GM12878 (cell line): Measurements from ENCODE around the gene STK4. TPM values are rescaled to one million over a fixed set of nuclear protein-coding genes. Genes with fewer than 3 reads are reported as not detected.
A peak's percentile ranks its signal among the peaks of the same experiment; 100 is the strongest.

Source experiments
- ATAC-seq: fragments of 200-7000 bp; cut with Tn5 transposase; 3 replicates; pipeline ENCODE4 v1.9.1; 2020; ENCODE audit warnings: mild to moderate bottlenecking, moderate library complexity
- BruUV-seq: library from RNA; stranded (reverse); fragments of 400-500 nt; replicated peaks from 2 replicates; lab custom pipeline; 2021; lab: Mats Ljungman, UMichigan
- CTCF ChIA-PET: fragments of 300-600 bp; sonication (Branson Sonifier 250); formaldehyde crosslinking; extraction: SDS; loops from one replicate; lab custom pipeline; 2021; ENCODE audit warnings: inconsistent platforms; lab: Yijun Ruan, JAX
- POLR2A ChIA-PET: fragments of 350-600 bp; formaldehyde crosslinking; extraction: SDS; loops from one replicate; lab custom pipeline; 2021; ENCODE audit warnings: inconsistent platforms; lab: Charles Lee
- RAD21 ChIA-PET: fragments of 300-600 bp; sonication (Branson Sonifier 250); formaldehyde crosslinking; loops from one replicate; lab custom pipeline; 2023; ENCODE audit warnings: antibody characterized with exemption; ENCODE audit not compliant: unreplicated experiment; lab: Charles Lee
- SMC1A ChIA-PET: fragments of 300-600 bp; sonication (Branson Sonifier 250); formaldehyde crosslinking; loops from one replicate; lab custom pipeline; 2023; ENCODE audit not compliant: unreplicated experiment, uncharacterized antibody; lab: Charles Lee
- DNase-seq: peaks from one replicate; pipeline ENCODE4 v3.0.0-alpha.2; 2011; ENCODE audit warnings: low read depth, low spot score
- FAIRE-seq: peaks from 3 replicates; lab custom pipeline; 2011; peaks lifted over from hg19 to GRCh38; lab: Jason Lieb, UNC
- H2AFZ ChIP-seq: 2 replicates; pipeline ENCODE4 v1.6.0; 2011; ENCODE audit warnings: low read depth, low read length, control low read depth; ENCODE audit not compliant: control insufficient read depth
- H3K27ac ChIP-seq: 2 replicates; pipeline ENCODE4 v1.5.1; 2011; ENCODE audit warnings: control low read depth; ENCODE audit not compliant: control insufficient read depth, insufficient read depth
- H3K27me3 ChIP-seq, 2 experiments: replicated peaks in 1 of 2; 2 replicates each; pipeline versions ENCODE4 v1.6.0 to v1.6.1; 2011; ENCODE audit warnings: low read length in 1 of 2; ENCODE audit not compliant: control insufficient read depth in 2 of 2, insufficient read depth in 2 of 2
- H3K36me3 ChIP-seq, 2 experiments: 2 replicates each; pipeline ENCODE4 v1.5.1; 2011; ENCODE audit warnings: low read length in 1 of 2; ENCODE audit not compliant: control insufficient read depth in 2 of 2, insufficient read depth in 2 of 2
- H3K4me1 ChIP-seq: 2 replicates; pipeline ENCODE4 v1.6.1; 2011; ENCODE audit warnings: mild to moderate bottlenecking, low read length, moderate library complexity, mixed read lengths; ENCODE audit not compliant: control insufficient read depth, insufficient read depth
- H3K4me2 ChIP-seq: 2 replicates; pipeline ENCODE4 v1.6.0; 2011; ENCODE audit warnings: control low read depth; ENCODE audit not compliant: control insufficient read depth, insufficient read depth
- H3K4me3 ChIP-seq: fragments of 200-600 bp; sonication (generic); 2 replicates; pipeline ENCODE4 v1.5.1; 2016
- H3K79me2 ChIP-seq: 2 replicates; pipeline ENCODE4 v1.6.0; 2011; ENCODE audit warnings: low read length; ENCODE audit not compliant: control insufficient read depth, insufficient read depth
- H3K9ac ChIP-seq: 2 replicates; pipeline ENCODE4 v1.8.0; 2011; ENCODE audit warnings: low read length, control low read depth, mixed read lengths; ENCODE audit not compliant: control insufficient read depth, insufficient read depth
- H3K9me3 ChIP-seq: replicated peaks from 3 replicates; pipeline ENCODE4 v1.5.1; 2011; ENCODE audit warnings: mild to moderate bottlenecking, low read length; ENCODE audit not compliant: control insufficient read depth, insufficient read depth
- H4K20me1 ChIP-seq: 2 replicates; pipeline ENCODE4 v1.6.0; 2011; ENCODE audit not compliant: control insufficient read depth, insufficient read depth
- GATAD2B ChIP-seq: fragments of 450-650 bp; conservative IDR thresholded peaks from 2 replicates; pipeline ENCODE4 v1.6.1; 2017; ENCODE audit warnings: low read depth, mild to moderate bottlenecking, moderate library complexity
- POLR2A ChIP-seq: IDR thresholded peaks from 2 replicates; pipeline ENCODE4 v1.6.1; 2011; ENCODE audit warnings: low read depth, mild to moderate bottlenecking, low read length
- WGBS: methylation state at CpG from one replicate; pipeline ENCODE4 v1.1.6; 2016; ENCODE audit warnings: low lambda C conversion rate; ENCODE audit not compliant: insufficient replicate concordance, insufficient coverage; ENCODE audit errors: missing lambda C conversion rate; 5-methylcytosine and 5-hydroxymethylcytosine counted together
- in situ Hi-C: fragments of 300-500 bp; cut with MboI; formaldehyde crosslinking; loops from 9 replicates; pipeline ENCODE4 v1.14.3; 2018; ENCODE audit warnings: mixed read lengths
- intact Hi-C: fragments of 100-400 bp; cut with micrococcal nuclease; formaldehyde crosslinking; loops from one replicate; pipeline ENCODE4 v1.14.2; 2022; ENCODE audit not compliant: unreplicated experiment
- polyA plus RNA-seq, 11 experiments: library from polyadenylated mRNA; depleted of rRNA in 4 of 11; unstranded in 6 of 11; stranded (reverse) in 5 of 11; fragments of >200 nt; fragmentation: Nextera tagmentation in 4 of 11; fragmentation: Illumina TruSeq in 1 of 11; extraction: Ambion mirVana in 4 of 11; extraction: Trizol in 1 of 11; gene quantifications; 1 replicate in 1 of 11; 2 replicates in 10 of 11; pipeline versions ENCODE4 v1.2.1 to v1.2.3, GENCODE V29; 2011 to 2016; ENCODE audit warnings: inconsistent platforms in 2 of 11, missing spikeins in 2 of 11, low read depth in 1 of 11
- total RNA-seq, 4 experiments: library from RNA; depleted of rRNA in 3 of 4; stranded (reverse); fragments of >200 nt in 3 of 4; fragmentation: Illumina TruSeq in 1 of 4; extraction: Trizol in 1 of 4; gene quantifications; 2 replicates each; pipeline versions ENCODE4 v1.2.1 to v1.2.3, GENCODE V29; 2013 to 2021
- TF ChIP-seq, protein P1 (sequence below): fragments of 450-650 bp; IDR thresholded peaks from 2 replicates; pipeline ENCODE4 v1.6.1; 2016; ENCODE audit warnings: mild to moderate bottlenecking, moderate library complexity, borderline replicate concordance

The STK4 gene
- total and polyA plus RNA-seq, 10 of the 15 experiments (the other 5 are each of a cell fraction or from before 2014, with no cell fraction given), result 24.0 to 135 (median 89.7) TPM

DNA sequence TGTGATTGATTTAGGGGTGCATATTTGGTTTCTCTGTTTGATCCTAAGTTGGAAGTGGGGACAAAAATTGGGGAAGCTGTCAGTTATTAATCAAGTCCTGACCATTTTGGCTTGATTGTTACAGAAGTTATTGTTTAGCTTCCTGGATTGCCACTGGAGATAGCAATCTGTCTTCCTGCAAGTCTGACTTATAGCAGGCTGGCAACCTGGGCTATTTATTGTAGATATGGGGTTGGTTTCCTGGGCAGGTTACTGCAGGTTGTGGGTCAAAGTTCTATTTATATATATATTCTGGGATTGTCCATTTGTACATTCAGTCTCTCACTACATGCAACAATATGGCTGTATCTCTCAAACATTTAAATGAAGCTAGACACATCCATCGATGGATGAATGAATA is 116.8 kb downstream of the STK4 start (continued):
- TF ChIP-seq, protein P1, sequence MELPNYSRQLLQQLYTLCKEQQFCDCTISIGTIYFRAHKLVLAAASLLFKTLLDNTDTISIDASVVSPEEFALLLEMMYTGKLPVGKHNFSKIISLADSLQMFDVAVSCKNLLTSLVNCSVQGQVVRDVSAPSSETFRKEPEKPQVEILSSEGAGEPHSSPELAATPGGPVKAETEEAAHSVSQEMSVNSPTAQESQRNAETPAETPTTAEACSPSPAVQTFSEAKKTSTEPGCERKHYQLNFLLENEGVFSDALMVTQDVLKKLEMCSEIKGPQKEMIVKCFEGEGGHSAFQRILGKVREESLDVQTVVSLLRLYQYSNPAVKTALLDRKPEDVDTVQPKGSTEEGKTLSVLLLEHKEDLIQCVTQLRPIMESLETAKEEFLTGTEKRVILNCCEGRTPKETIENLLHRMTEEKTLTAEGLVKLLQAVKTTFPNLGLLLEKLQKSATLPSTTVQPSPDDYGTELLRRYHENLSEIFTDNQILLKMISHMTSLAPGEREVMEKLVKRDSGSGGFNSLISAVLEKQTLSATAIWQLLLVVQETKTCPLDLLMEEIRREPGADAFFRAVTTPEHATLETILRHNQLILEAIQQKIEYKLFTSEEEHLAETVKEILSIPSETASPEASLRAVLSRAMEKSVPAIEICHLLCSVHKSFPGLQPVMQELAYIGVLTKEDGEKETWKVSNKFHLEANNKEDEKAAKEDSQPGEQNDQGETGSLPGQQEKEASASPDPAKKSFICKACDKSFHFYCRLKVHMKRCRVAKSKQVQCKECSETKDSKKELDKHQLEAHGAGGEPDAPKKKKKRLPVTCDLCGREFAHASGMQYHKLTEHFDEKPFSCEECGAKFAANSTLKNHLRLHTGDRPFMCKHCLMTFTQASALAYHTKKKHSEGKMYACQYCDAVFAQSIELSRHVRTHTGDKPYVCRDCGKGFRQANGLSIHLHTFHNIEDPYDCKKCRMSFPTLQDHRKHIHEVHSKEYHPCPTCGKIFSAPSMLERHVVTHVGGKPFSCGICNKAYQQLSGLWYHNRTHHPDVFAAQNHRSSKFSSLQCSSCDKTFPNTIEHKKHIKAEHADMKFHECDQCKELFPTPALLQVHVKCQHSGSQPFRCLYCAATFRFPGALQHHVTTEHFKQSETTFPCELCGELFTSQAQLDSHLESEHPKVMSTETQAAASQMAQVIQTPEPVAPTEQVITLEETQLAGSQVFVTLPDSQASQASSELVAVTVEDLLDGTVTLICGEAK, result no peak

DNA sequence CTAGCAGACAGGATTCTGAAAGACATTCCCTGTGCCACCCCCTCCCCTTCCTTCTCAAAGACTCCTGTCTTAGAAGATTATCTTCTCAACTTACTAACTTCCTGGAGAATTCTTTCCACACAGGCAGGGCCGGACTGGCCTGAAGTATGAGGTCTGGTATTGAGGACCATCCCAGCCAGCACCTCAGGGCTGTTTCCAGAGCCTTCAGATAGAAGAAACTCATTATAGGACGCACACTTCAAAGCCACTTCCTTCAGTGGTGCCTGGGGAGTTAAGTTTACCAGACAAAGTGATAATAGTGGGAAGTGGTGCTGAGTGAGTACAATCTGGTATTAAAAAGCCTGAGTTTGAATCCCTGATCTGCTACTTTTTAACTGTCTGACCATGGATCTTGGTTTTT is 119.0 kb downstream of the STK4 start:
- peaks cover 0 to 7% of the 10 kb centered on the region in 2 experiments; a peak in 2 of 4 replicates for H3K36me3 ChIP-seq
- intact Hi-C loops, result no loop called here
- no TSS peak for BruUV-seq
- H3K4me2 ChIP-seq, result no peak overlapping the region
- POLR2A ChIA-PET, result no interaction called here
- H3K9me3 ChIP-seq, result no peaks in the 10 kb centered on the region; the same call in 2 of the 3 replicates
- no peaks in the 10 kb centered on the region for H3K4me1 ChIP-seq
- H4K20me1 ChIP-seq, result no peaks in the 10 kb centered on the region
- in situ Hi-C loops, result no loop called here
- RAD21 ChIA-PET, result no interaction called here
- H3K4me3 ChIP-seq, result no peak overlapping the region
- SMC1A ChIA-PET, result interaction anchor here (1.6 kb wide), 1 partner anchor 9 kb away, joined by 3 read pairs; no protein-coding TSS in a partner anchor
- H2AFZ ChIP-seq, result no peak overlapping the region
- DNase-seq, result no peak
- no peaks in the 10 kb centered on the region for H3K27me3 ChIP-seq
- CTCF ChIA-PET, result interaction anchor here (1.0 to 4.3 kb wide), 3 partner anchors 11 to 42 kb away, joined by 3 to 18 read pairs (median 15); no protein-coding TSS in a partner anchor
- H3K27ac ChIP-seq, result no peak overlapping the region
- 21% methylated on average over 2 of the region's 2 CpGs for WGBS
- no peaks in the 10 kb centered on the region for H3K79me2 ChIP-seq
- TF ChIP-seq GATAD2B (no peak), POLR2A (0 out of 2 replicates have a peak, but pooled peaks have one; percentile 9)
- ATAC-seq, result no peak
- FAIRE-seq, result no peak
- no peak overlapping the region for H3K9ac ChIP-seq
